HepG2 (cell line): ENCODE data around the gene PLBD2.

Experiments used
- ATF3 ChIP-seq: sonication (generic); formaldehyde crosslinking; IDR thresholded peaks from 2 replicates; pipeline ENCODE4 v1.4.0; 2020; ENCODE audit warnings: missing genetic modification reagents
- BRCA1 ChIP-seq: sonication (generic); formaldehyde crosslinking; IDR thresholded peaks from 2 replicates; pipeline ENCODE4 v1.4.0; 2020; ENCODE audit warnings: missing genetic modification reagents
- CERS6 ChIP-seq: sonication (generic); formaldehyde crosslinking; IDR thresholded peaks from 2 replicates; pipeline ENCODE4 v1.5.0; 2020; ENCODE audit warnings: missing genetic modification reagents
- FOXA1 ChIP-seq, 2 experiments: fragments of 450-650 bp in 1 of 2; sonication (generic) in 1 of 2; formaldehyde crosslinking in 1 of 2; IDR thresholded peaks; 2 replicates each; pipeline versions ENCODE4 v1.4.0 to v1.6.1; 2016 to 2020; ENCODE audit warnings: missing genetic modification reagents in 1 of 2
- FOXP4 ChIP-seq: sonication (generic); formaldehyde crosslinking; IDR thresholded peaks from 2 replicates; pipeline ENCODE4 v1.4.0; 2020; ENCODE audit warnings: missing genetic modification reagents
- RORA ChIP-seq: sonication (generic); formaldehyde crosslinking; IDR thresholded peaks from 2 replicates; pipeline ENCODE4 v1.5.0; 2020; ENCODE audit warnings: mild to moderate bottlenecking, missing genetic modification reagents, moderate library complexity
- RXRA ChIP-seq: sonication (generic); formaldehyde crosslinking; IDR thresholded peaks from 2 replicates; pipeline ENCODE4 v1.5.1; 2020; ENCODE audit warnings: missing genetic modification reagents
- SOX6 ChIP-seq, 2 experiments: fragments of 450-650 bp in 1 of 2; sonication (generic) in 1 of 2; formaldehyde crosslinking in 1 of 2; IDR thresholded peaks; 2 replicates each; pipeline versions ENCODE4 v1.4.0 to v1.6.1; 2017 to 2020; ENCODE audit warnings: antibody characterized with exemption in 1 of 2, mild to moderate bottlenecking in 1 of 2, missing genetic modification reagents in 1 of 2
- YY1 ChIP-seq: IDR thresholded peaks from 2 replicates; pipeline ENCODE4 v1.6.1; 2011; ENCODE audit warnings: low read length, low read depth, moderate library complexity, mild to moderate bottlenecking; ENCODE audit not compliant: insufficient read depth, insufficient replicate concordance
- ZFP37 ChIP-seq: sonication (generic); formaldehyde crosslinking; IDR thresholded peaks from 2 replicates; pipeline ENCODE4 v1.4.0; 2020; ENCODE audit warnings: missing genetic modification reagents, borderline replicate concordance
- ZKSCAN8 ChIP-seq: IDR thresholded peaks from 2 replicates; pipeline ENCODE4 v1.6.1; 2016; ENCODE audit warnings: borderline replicate concordance, missing genetic modification reagents, missing compliant biosample characterization
- ZNF225 ChIP-seq: sonication (generic); formaldehyde crosslinking; IDR thresholded peaks from 2 replicates; pipeline ENCODE4 v1.4.0; 2020; ENCODE audit warnings: mild to moderate bottlenecking, missing genetic modification reagents
- ZNF263 ChIP-seq: sonication (generic); formaldehyde crosslinking; IDR thresholded peaks from 2 replicates; pipeline ENCODE4 v1.4.0; 2020; ENCODE audit warnings: missing genetic modification reagents
- ZNF768 ChIP-seq: sonication (generic); formaldehyde crosslinking; IDR thresholded peaks from 2 replicates; pipeline ENCODE4 v1.4.0; 2020; ENCODE audit warnings: missing genetic modification reagents

- TF ChIP-seq ZKSCAN8 (no peak), RXRA (CRISPR knock-in tag) (no peak), SOX6 (IDR thresholded peaks at IDR 0.05) (no peak), SOX6 (CRISPR knock-in tag; IDR thresholded peaks at IDR 0.05) (no peak), ZFP37 (CRISPR knock-in tag) (no peak), CERS6 (no peak), ZNF768 (CRISPR knock-in tag) (no peak), FOXP4 (no peak), BRCA1 (CRISPR knock-in tag) (no peak), ATF3 (CRISPR knock-in tag) (no peak), FOXA1 (IDR thresholded peaks at IDR 0.05) (no peak), FOXA1 (CRISPR knock-in tag; IDR thresholded peaks at IDR 0.05) (no peak), ZNF225 (CRISPR knock-in tag) (no peak), ZNF263 (CRISPR knock-in tag) (no peak), RORA (no peak), YY1 (no peak)
These were observed 32.8 kb downstream of the PLBD2 start for GRCh38 chr12:113391145-113391544.
